ENCODE measurements around the gene ADARB2.

DNA sequence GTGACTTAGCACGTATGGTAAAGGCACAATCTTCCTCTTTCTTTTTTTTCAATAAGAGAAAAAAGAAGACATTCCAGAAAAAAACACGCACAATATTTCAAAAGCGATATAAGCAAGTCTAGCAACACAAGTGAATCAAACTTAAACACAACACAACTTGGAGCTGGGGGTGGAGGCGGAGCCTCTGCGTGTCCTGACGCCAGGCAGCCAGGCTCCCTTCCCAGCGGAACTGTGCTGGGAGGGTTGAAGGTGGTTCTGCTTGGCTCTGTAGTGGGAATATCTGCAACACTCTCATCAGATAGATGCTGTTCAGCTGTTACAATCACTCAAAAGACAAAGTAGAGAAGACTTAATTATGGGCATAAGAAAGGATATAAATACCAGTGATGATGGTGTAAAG is 469.8 kb downstream of the ADARB2 start:
- TF ChIP-seq, protein P1, sequence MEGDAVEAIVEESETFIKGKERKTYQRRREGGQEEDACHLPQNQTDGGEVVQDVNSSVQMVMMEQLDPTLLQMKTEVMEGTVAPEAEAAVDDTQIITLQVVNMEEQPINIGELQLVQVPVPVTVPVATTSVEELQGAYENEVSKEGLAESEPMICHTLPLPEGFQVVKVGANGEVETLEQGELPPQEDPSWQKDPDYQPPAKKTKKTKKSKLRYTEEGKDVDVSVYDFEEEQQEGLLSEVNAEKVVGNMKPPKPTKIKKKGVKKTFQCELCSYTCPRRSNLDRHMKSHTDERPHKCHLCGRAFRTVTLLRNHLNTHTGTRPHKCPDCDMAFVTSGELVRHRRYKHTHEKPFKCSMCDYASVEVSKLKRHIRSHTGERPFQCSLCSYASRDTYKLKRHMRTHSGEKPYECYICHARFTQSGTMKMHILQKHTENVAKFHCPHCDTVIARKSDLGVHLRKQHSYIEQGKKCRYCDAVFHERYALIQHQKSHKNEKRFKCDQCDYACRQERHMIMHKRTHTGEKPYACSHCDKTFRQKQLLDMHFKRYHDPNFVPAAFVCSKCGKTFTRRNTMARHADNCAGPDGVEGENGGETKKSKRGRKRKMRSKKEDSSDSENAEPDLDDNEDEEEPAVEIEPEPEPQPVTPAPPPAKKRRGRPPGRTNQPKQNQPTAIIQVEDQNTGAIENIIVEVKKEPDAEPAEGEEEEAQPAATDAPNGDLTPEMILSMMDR (IDR thresholded peaks at IDR 0.05), result no peak
- TF ChIP-seq POLR2AphosphoS5 (IDR thresholded peaks at IDR 0.05) (no peak), EP300 (IDR thresholded peaks at IDR 0.05) (no peak), POLR2A (IDR thresholded peaks at IDR 0.05) (no peak)
